Myocyte (in vitro differentiated cells): ENCODE data around the gene NTHL1. TPM values are rescaled to one million over a fixed set of nuclear protein-coding genes. Genes with fewer than 3 reads are reported as not detected.
"Not testable (repeated sequence)": the region's sequence is repeated elsewhere in the genome, so short reads cannot be mapped to it uniquely, and the experiment has no call there.

Source experiments
- DNase-seq: peaks from one replicate; pipeline ENCODE4 v3.0.0-alpha.2; 2012; ENCODE audit warnings: low read depth
- total RNA-seq: library from RNA; depleted of rRNA; stranded (reverse); fragments of >200 nt; gene quantifications from 2 replicates; pipeline ENCODE4 v1.2.3, GENCODE V29; 2014

The NTHL1 gene
- total RNA-seq, 1 donor from 2014 or later: 17.3 TPM

DNA sequence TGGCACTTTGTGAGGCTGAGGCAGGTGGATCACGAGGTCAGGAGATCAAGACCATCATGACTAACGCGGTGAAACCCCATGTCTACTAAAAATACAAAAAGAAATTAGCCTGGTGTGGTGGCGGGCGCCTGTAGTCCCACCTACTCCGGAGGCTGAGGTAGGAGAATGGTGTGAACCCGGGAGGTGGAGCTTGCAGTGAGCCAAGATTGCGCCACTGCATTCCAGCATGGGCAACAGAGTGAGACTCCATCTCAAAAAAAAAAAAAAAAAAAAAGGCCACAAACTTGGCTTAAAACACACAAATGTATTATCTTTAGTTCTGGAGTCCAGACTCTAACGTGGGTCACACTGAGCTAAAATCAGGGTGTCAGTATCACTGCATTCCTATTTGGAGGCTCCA is 35.9 kb downstream of the NTHL1 start:
- not testable (repeated sequence) for DNase-seq

DNA sequence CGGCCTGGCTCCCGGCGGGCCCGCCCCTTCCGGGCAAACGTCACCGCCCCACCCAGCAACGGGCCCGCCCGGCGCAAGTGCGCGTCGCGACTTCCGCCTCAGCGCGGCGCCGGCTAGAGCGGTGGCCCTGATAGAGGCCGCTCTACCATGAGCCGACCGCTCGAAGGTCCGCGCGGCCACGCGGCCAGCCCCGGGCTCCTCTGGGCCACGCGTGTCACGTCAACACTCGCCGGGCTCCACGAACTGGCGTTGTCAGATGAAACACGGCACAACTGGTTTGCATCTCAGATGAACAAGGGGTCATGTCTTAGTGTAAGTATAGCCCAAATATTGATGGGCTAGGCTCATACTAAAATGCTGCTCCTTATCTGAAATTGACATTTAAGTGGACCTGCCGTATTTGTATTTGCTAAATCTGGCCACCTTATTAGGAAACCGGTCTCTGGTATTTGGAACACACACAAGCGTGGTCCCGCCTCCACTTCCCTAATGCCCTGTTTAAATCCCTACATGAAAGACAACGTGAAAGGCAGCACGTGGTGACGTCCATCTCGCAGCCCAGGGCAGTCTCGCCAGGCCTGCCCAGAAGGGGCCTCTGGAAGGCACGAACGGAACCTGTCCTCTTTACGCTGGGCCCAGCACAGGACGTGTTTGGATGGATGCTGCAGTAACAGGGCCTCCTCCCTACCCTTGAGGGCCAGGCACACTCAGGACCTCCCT is 37.7 kb downstream of the NTHL1 start, which contains the start of gene ZNF598:
Gene ZNF598 (minus strand): TSS at position 31 of the 720 bp plus-strand sequence.
- DNase-seq: peak; percentile 91

DNA sequence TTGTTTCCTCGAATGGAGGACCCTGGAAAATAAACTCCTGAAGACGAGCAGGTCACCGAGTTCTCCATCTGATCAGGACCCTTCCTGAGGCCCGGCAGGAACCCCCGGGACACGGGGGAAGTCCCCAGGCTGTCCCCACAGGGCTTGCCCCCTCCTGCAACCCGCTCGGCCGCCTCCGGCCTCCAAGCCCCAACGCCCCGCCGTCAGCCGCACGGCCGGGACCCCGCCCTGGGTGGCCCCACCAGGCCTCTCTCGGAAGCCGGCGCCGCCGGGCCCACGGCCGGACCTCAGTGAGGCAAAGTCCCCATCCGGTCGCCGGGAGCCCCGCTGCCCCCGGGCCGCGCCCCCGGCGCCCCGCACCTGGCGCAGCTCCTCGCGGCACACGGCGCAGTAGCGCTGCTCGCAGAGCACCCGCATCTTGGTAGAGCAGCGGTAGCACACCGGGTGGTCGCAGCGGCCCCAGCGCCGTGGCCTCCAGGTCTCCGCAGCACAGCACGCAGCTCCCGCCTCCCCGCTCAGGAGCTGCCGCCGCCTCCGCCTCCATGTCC is 38.4 kb downstream of the NTHL1 start:
- no peak for DNase-seq

DNA sequence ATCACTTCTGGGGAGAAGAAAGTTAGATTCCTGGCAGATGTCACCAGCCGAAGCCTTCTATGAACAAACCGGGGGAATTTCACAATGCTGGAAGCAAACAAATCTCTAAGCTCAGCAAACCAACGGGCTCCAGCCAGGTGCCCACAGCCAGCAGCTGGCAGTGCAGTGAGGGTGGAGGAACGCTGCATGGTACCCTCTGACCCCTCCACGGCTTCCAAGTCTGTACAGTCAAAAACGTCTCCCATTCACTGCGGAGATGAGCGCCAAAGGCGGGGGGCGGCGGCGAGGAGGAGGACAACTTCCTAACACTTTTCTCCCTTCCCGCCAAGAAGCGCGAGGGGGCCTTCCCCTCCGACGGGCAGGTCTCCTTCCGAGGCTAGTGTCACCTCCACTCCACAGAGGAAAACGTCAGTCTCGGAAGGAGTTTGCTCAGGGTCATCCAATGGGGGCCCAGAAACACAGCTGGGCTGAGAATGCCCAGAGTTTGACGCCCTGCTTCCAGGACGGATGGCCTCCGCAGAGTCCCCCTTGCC is 38.9 kb downstream of the NTHL1 start:
- peak; percentile 36 for DNase-seq

DNA sequence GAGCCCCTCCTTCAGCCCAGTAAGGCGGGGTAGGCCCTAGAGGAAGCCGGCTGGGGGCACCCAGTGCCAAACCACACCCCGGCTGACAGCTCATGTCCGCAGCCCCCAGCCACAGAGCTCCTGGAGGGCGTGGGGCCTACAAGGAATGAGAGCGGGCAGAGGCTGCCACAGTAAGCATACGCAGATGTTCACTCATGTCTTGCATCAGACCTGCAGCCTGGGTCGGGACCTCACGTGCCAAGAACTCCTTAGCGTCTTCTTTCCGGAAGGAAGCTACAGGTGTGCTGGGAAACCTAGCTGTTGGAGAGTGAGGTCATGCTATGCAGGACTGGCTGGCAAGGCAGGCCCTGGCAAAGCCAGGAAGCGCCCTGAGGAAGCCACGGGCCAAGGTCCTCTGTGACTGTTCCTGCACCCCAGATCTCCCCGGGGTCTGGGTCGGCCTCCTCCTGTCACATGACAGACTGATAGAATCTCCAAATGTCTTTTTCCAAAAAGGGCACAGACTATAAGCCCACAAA is 39.6 kb downstream of the NTHL1 start:
- peak; percentile 84 for DNase-seq

DNA sequence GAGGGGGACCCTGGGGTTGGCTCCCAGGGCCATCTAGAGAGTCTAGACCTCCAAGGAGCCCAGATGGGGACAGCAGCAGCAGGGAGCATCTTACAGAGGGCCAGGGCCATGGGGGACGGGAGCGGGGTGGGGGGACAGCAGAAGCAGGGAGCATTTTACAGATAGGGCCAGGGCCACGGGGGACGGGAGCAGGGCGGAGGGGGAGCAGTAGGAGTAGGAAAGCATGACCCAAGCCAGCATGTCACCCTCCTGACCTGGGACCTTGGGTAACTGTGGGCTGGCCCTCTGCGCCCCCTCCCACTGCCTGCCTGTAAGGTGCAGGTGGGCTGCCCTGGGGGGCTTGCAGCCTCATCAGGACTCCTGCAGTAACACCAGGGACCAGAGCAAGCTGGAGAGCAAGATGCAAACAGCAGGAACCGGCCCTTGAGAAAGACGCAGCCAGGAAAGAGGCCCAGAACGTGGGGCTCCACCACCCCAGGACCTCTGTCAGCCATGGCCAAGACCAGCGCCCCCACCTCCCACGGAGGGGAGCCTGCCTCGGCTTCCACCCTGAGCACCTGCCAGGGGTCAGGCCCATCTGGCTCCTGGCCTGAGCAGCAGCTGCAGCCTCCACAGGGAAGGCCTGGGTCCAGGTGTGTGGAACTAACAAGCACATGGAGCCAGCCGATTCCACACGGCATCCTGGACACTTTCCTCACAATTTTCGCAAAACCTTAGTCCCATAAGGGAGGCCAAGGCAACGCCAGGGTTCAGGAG is 40.4 kb downstream of the NTHL1 start:
- no peak for DNase-seq

DNA sequence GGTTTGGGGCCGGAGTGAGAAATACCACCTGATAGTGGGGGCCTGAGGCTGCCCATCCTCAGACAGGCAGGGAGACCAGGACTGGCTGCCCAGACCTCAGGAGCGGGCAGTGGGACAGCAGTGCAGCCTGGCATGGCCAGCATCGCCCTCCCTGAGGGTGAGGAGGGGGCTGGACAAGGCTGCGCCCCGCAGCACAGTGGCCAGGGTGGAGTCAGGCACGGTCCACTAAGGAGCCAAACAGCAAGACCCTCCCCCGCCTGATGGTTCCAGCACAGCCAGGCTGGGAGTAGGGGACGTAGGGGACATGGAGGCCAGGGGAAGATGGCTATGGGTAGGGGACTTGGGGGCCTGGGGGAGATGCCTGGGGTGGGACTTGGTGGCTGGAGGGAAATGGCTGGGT is 41.3 kb downstream of the NTHL1 start:
- DNase-seq: no peak

DNA sequence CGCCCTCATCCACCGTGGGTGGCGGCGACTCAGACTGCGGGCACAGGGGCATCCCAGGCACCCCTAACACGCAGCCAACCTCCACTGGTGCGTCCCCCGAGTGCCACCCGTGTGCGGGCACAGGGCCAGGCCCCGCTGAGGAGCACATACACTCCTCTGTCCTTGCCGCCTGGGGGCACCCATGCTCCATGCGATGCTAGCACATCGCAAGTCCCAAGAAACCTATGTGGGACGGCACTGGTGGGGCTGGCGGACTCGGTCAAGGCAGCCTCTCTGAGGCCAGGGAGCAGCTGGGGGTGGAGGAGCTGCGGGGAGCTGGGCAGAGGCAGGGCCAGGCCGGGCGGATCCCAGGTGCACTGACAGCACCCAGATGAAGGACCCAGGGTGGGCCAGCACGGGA is 42.0 kb downstream of the NTHL1 start:
- DNase-seq: no peak

DNA sequence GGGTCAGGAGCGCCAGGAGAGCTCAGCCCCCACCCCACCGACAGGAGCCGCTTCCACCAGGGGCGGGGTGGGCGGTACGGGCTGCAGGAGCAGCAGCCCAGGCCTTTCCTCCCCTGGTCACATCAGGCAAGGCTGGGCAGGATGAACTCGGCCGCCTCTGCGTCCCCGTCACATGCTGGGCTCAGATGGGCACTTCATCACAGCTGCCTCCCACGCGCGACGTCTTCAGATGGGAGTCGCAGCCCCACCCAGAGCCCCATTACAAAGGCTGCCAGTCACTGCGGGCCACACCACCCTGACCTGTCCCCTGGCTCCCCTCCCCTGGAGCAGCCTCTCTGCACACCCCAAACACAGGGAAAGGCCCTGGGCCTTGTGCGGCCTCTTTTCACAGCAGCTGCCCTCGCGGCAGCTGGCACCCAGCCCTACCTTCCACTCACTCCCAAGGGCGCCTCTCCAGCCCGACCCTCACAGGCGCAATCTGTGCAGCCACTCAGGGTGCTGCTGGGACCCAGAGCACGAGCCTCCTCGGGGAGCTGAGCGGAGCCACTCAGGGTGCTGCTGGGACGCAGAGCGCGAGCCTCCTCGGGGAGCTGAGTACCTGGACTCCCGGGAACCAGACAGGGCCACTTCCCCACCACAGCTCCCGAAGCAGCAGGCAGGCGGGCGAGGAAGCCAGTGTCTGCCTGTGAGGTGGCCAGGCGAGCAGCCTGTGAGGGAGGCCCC is 42.7 kb downstream of the NTHL1 start:
- DNase-seq: peak; percentile 66

DNA sequence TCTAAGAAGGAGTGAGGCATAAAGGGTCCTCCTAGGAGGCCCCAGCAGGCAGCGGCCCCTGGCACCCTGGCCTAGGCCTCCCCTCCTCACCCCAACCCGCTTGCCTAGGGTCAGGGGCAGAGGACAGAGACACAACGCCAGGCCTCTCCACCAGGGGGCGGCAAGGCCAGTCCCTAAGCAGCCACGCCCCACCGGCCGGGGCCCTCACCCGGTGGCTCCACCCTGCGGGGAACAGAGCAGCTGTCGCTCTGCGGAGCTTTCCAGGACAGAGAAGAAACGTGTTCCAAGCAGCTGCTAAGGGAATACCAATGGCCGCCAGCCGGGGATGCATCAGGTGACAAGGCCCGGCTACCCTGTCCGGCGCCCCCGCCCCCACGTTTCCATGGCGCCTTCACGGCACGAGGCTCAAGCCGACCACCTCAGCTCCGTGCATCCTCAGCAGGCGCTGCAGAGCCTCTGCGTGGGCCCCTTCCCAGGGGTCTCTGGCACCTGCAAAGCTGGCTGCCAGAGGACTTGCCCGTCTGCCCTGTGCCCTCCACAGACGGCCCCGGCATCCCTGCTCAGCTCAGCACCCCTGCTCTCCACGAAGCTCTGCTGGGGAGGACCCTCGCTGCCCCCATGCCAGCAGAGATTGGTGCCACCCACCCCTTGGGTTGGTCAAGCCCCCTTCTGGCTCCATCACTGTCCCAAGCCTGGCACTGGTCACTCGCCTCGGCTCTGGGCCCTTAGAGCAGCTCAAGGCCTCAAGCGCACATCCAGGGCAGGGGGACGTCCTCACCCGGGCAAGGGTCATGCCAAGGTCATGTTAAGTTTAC is 43.6 kb downstream of the NTHL1 start:
- DNase-seq: peak; percentile 99

DNA sequence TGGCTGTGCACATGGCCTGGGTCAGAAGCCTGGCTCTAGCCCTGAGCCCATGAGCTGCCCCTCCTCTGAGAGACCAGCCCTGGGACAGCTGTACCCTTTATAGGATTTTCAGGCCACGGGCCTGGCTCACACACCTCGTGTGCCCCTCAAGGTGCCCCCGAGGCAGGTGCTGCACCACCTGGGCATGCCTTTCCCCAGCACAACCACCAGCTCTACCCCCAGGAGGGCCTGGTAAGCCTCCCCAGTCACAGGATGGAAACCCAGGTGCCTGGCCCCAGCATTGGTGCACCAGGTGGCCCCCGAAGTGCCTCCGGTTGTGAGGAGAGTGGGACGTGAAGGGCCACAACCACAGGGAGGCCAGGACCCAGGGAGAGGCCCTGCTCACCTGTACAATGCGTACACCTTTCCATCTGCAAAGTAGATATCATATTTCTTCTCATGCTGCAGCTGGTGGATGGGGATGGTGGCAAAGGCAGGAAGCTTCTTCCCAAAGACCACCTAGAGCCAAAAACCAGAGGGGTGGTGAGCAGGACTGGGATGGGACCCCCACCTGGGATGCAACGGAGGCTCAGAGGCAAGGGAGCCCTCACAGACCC is 44.3 kb downstream of the NTHL1 start:
- DNase-seq: no peak

DNA sequence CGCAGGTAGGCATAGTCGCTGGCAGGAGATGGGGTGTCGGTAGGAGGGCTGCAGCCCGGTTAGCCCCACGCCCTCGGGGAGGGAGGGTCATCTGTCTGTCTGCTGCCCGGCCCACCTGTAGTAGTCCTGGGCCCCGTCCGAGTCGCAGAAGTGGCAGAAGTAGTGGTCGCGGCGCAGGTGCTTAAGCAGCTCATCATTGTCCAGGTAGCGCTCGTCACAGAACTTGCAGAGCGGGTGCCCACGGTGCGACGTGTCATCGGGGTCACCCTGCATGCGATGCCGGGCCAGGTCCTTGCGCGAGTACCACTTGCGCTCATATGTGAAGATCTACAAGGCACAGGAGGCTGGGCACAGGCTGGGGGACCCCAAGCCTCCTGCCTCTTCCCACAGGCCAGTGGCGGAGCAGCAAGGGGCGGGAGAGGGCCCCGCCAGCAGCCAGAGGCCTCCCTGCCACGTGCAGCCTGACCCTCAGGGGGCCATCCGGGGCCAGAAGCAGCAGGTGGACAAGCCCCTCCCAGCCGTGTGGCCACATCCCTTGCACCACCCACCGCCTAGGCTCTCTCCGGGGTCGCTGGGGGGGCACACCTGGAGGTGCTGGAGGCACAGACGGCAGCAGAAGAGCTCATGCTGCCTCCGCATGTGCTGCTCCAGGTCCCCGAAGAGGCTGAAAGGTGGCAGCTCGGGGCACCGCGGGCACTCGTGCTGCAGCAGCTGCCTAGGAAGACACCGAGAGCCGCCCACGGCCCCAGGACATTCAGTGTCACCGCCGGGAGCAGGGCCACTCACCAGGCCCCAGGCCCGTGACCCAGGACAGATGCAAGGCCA is 45.0 kb downstream of the NTHL1 start:
- peak; percentile 41 for DNase-seq

DNA sequence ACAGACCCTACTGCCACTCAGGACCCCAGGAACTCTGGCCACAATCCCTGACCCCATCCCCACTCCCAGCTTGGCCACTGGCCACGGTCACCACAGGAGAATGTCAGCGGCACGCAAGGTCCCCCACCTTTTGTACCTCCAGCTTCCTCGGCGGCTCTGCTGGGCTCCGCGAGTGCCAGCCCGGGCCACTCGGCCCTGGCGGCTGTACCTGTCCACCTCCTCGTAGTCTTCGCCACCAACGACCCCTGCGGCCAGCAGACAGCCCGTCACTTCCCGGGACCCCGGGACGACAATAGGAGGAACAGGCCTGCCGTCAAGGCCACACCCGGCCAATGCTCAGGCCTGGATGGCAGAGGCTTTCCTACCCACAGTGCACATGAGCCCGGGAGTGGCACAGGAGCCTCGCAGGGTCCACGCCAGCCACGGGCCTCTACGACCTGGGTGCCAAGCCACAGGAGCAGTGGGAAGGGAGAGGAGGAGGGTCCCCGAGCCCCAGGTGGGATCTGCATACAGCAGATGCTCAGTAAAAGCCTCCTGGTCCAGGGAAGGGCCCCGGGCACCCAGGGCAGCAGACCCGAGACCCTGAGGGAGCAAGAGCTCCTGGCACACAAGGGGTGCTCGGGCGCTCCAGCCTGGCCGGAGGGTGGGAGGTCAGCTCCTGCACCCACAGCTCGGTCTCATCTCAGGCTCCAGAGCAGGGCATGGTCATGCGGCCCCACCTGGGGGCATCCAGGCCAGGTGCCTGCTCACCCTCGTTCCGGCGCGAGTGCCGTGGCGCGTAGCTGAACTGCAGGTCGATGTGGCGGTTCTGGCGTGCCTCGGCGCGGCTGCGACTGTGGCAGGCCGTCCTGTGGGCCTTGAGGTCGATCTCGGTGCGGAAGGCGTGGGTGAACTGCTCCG is 45.9 kb downstream of the NTHL1 start:
- DNase-seq: no peak

DNA sequence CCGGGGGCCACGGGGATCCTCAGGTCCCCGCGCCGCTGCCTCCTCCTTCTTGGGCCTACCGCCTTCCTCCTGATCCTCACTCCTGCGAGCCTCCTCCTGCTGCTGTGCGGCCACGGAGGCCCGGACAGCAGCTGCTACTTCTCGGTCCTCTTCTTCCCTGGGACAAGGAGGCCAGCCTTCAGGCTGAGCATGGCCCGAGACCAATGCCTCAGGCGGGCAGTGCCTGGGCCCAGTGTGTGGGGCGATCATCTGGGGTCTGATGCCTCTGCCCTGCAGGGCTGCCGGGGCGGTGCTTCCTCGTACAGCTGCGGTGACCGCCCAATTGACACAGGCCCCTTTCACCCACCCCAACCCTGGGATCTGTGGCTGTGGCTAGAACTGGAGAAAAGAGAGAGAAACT is 46.6 kb downstream of the NTHL1 start:
- no peak for DNase-seq

DNA sequence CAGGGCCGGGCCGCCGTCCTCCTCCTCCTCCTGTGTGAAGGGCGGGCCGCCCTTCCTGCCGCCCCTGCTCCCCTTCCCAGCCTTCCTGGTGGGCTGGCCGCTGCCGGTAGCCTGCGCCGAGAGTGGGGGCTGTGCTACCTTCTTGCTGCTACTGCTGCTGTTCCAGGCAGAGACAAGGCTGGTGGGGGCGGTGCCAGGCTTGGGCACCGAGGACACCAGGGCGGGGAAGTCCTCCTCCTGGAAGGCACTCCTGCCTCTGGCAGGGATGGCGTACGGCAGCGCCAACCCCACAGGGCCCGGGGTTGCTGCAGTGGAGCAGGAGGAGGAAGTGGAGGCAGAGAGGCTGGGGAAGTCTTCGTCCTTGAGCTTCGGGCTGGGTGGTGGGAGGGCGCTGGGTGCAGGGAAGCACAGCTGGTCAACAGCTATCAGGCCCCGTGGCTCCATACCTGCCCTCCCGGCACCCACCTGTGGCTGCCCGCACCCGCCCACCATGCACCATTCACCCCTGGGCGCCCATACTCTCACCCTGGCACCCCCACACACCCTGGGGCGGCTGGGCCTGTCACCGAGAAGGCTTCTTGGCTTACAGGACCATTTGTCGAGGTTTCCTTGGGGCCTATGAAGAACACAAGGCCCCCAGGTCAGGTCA is 47.6 kb downstream of the NTHL1 start:
- no peak for DNase-seq

DNA sequence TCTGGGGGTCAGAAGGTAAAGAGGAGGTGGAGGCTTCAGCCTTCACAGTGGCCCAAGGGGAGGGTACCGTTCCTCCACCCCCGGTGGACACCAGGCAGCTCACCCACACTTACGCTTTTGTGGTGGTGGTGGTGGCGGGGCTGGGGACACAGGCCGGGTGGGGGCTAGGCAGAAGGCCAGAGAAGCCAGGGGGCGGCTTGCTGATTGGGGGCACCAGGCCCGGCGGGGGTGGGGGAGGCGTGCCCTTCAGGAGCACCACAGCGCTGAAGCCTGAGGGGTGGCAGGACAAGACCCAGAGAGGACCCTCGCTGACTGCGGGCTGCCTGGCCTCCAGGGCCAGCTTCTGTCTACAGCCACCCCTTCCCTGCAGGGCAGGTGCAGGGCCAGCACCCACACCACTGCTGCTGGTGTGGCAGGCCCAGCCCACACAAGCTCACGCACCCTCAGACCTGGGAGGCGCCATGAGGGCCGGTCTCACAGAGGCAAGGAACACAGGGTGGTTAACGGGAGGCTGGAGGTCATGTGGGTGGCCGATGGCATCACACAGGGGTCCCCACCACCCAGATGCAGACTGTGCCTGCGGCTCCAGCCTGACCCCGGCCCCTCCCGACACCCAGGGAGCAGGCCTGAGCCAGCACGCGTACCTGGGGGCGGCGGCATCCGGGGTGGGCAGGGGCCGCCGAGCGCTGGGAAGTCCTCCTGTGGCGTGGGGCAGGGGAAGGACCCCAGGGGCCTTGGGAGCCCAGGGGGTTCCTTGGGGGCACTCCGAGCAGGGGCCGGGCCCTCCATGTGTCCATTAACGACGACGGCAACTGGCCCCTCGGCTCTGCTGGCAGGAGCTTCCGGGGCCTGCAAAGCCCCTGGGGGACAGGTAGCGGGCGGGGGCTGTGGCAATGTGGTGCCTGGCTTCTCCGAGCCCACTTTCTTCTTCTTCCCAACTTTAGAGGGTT is 48.5 kb downstream of the NTHL1 start:
- no peak for DNase-seq
